ENCODE measurements around the gene PRKN. TPM values are rescaled to one million over a fixed set of nuclear protein-coding genes. Genes with fewer than 3 reads are reported as not detected.

Gene PRKN
- total RNA-seq, 1 donor from 2014 or later: 0.79 TPM

DNA sequence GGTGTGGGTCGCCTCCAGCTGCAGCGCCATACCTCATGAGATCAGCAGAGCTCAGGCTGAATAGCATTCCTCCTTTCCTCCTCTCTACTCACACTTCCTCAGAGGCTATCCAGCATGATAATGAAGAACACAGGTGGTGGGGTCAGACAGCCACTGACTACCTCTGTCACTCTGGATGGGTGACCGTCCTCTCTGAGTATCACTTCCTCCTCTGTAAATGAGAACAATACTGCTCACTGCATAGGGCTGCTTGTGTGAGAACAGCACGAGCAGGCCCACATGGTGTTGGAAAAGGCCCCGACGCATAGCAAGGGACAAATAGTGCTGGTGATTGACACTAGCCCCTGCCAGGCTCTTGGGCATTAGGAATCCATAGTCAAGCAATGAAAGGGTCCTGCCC, 239.1 kb downstream of the PRKN start:
- FAIRE-seq: no peak
- H3K27me3 ChIP-seq (ENCODE audit: control insufficient read depth, insufficient read depth, low read length): no peaks in the 10 kb centered on the region
- TF ChIP-seq, protein P1, sequence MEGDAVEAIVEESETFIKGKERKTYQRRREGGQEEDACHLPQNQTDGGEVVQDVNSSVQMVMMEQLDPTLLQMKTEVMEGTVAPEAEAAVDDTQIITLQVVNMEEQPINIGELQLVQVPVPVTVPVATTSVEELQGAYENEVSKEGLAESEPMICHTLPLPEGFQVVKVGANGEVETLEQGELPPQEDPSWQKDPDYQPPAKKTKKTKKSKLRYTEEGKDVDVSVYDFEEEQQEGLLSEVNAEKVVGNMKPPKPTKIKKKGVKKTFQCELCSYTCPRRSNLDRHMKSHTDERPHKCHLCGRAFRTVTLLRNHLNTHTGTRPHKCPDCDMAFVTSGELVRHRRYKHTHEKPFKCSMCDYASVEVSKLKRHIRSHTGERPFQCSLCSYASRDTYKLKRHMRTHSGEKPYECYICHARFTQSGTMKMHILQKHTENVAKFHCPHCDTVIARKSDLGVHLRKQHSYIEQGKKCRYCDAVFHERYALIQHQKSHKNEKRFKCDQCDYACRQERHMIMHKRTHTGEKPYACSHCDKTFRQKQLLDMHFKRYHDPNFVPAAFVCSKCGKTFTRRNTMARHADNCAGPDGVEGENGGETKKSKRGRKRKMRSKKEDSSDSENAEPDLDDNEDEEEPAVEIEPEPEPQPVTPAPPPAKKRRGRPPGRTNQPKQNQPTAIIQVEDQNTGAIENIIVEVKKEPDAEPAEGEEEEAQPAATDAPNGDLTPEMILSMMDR (IDR thresholded peaks at IDR 0.05; ENCODE audit: insufficient read depth, low read length, severe bottlenecking): no peak
- DNase-seq (ENCODE audit: low read depth): no peak
- H3K4me3 ChIP-seq (ENCODE audit: low read depth, low read length): no peak overlapping the region
- no peaks in the 10 kb centered on the region for H3K36me3 ChIP-seq (ENCODE audit: control insufficient read depth, insufficient read depth, low read length)

DNA sequence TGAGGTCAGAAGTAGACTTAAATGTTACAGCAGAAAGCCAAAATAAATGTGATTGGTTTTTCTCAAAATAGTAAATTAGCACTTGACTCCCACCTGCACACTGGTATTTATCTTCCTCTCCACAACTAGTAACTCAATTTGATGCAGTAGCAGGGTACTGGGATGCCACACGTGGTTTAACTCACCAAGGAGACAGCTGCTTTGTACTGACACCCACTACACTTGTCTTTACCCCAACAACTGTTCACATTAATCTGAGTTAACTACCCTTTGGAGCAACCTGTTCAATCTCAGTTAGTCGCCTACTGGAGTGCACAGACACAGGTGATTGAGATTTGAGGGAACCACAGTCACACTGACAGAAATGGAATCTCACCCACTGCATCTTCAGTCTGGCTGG, 242.1 kb downstream of the PRKN start:
- Histone ChIP-seq H3K27me3 (ENCODE audit: control insufficient read depth, insufficient read depth, low read length) (no peaks in the 10 kb centered on the region), H3K36me3 (ENCODE audit: control insufficient read depth, insufficient read depth, low read length) (no peaks in the 10 kb centered on the region), H3K4me3 (ENCODE audit: low read depth, low read length) (no peak overlapping the region)
- FAIRE-seq: no peak
- DNase-seq (ENCODE audit: low read depth): no peak
- TF ChIP-seq, protein P1 (IDR thresholded peaks at IDR 0.05; ENCODE audit: insufficient read depth, low read length, severe bottlenecking): no peak

DNA sequence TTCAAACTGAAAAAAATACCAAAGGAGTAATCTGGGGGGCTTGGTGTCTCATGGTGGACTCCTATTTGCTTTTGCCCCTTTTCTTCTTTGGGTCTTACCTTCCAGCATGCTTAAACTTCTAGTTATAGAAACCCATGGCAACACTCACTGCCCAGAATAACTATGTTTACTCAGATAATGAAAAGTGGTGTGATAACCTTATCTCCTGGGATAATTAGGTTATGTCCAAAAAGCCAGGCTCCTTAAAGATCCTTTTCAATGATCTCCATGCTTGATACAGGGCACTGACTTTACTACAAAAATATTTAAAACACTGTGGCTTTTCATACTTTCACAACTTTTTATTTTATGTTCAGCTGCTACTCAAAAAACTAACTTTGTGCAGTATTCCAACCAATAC, 245.6 kb downstream of the PRKN start:
- H3K36me3 ChIP-seq (ENCODE audit: control insufficient read depth, insufficient read depth, low read length): no peaks in the 10 kb centered on the region
- TF ChIP-seq, protein P1 (IDR thresholded peaks at IDR 0.05; ENCODE audit: insufficient read depth, low read length, severe bottlenecking): no peak
- FAIRE-seq (no peak), DNase-seq (ENCODE audit: low read depth) (no peak)
- no peak overlapping the region for H3K4me3 ChIP-seq (ENCODE audit: low read depth, low read length)
- H3K27me3 ChIP-seq (ENCODE audit: control insufficient read depth, insufficient read depth, low read length): no peaks in the 10 kb centered on the region

- Histone ChIP-seq H3K4me3 (ENCODE audit: low read depth, low read length) (no peak overlapping the region), H3K27me3 (ENCODE audit: control insufficient read depth, insufficient read depth, low read length) (no peaks in the 10 kb centered on the region), H3K36me3 (ENCODE audit: control insufficient read depth, insufficient read depth, low read length) (no peaks in the 10 kb centered on the region)
- no peak for DNase-seq (ENCODE audit: low read depth)
- no peak for FAIRE-seq
- TF ChIP-seq, protein P1 (IDR thresholded peaks at IDR 0.05; ENCODE audit: insufficient read depth, low read length, severe bottlenecking): no peak
These were observed 246.2 kb downstream of the PRKN start for GRCh38 chr6:162481320-162481719.

DNA sequence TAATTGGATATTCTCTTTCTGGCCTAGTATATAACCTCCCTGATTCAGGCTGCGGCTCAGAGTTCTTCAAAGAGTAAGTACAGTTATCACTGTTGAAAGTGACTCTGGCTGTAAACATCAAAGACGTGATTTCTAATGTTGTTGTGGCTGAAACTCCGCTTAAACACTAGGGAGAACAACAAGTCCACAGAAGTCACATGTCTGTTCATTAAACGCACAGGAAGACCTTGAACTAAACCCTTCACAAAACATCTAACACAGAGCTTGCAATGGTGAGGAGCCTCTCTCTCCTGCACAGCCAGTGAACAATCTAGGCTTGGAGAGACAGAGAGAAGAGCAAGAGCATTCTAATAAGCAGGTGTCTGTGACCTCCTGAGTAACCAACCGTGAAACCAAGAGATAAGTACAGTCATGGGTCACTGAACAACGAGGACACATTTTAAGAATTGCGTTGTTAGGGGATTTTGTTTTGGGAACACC, 249.3 kb downstream of the PRKN start:
- H3K36me3 ChIP-seq (ENCODE audit: control insufficient read depth, insufficient read depth, low read length): no peaks in the 10 kb centered on the region
- FAIRE-seq (no peak), DNase-seq (ENCODE audit: low read depth) (no peak)
- no peak overlapping the region for H3K4me3 ChIP-seq (ENCODE audit: low read depth, low read length)
- no peaks in the 10 kb centered on the region for H3K27me3 ChIP-seq (ENCODE audit: control insufficient read depth, insufficient read depth, low read length)
- TF ChIP-seq, protein P1 (IDR thresholded peaks at IDR 0.05; ENCODE audit: insufficient read depth, low read length, severe bottlenecking): no peak

DNA sequence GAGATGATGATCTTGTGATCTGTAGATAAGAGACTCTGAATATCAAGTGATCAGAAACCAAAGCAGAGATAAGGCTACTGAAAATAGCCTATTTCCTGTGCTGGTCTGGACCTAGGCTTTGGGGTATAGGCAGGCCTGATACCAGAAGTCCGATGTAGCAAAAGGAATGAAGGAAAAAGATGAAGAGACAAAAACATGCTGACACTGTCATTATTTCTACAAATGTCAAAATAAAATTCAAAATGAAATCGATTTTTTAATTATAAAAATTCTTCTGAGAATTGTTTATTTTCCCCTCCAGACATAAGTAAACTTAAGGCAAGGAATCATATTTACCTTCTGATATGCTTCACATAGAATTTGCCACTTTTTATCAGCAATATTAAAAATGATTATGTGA, 252.8 kb downstream of the PRKN start:
- no peak for DNase-seq (ENCODE audit: low read depth)
- Histone ChIP-seq H3K4me3 (ENCODE audit: low read depth, low read length) (no peak overlapping the region), H3K27me3 (ENCODE audit: control insufficient read depth, insufficient read depth, low read length) (no peaks in the 10 kb centered on the region), H3K36me3 (ENCODE audit: control insufficient read depth, insufficient read depth, low read length) (no peaks in the 10 kb centered on the region)
- TF ChIP-seq, protein P1 (IDR thresholded peaks at IDR 0.05; ENCODE audit: insufficient read depth, low read length, severe bottlenecking): no peak
- FAIRE-seq: no peak

All from bronchial epithelial cell (primary cell).